Raji (cell line): Measurements from ENCODE around the gene ZNF513.

ENCODE experiments used
- POLR2A ChIP-seq: IDR thresholded peaks from 2 replicates; pipeline ENCODE4 v1.6.1; 2011; ENCODE audit warnings: low read depth, low read length, control low read depth; ENCODE audit not compliant: insufficient read depth

The ZNF513 gene

GRCh38 chr2:27350106-27350693 lies 30.3 kb downstream of the ZNF513 start:
- no peak for TF ChIP-seq POLR2A

GRCh38 chr2:27347641-27348040 lies 32.9 kb downstream of the ZNF513 start:
- no peak for TF ChIP-seq POLR2A

- no peak for TF ChIP-seq POLR2A
These were observed 44.4 kb downstream of the ZNF513 start for GRCh38 chr2:27336173-27336572.

- TF ChIP-seq POLR2A, result no peak
These were observed 45.2 kb downstream of the ZNF513 start for GRCh38 chr2:27335311-27335710.
